ENCODE measurements around the gene OR13J1. TPM values are rescaled to one million over a fixed set of nuclear protein-coding genes. Genes with fewer than 3 reads are reported as not detected.
A peak's percentile ranks its signal among the peaks of the same experiment; 100 is the strongest.
"Not testable (repeated sequence)": the region's sequence is repeated elsewhere in the genome, so short reads cannot be mapped to it uniquely, and the experiment has no call there.

The OR13J1 gene
- total RNA-seq, 4 donors from 2014 or later: 0.64 TPM; not detected in 3

- H3K36me3 ChIP-seq: no peaks in the 10 kb centered on the region
- peaks cover 23 to 77% (median 62%) of the 10 kb centered on the region in 4 donors for H3K4me1 ChIP-seq
- 49 to 70% methylated on average over 5 to 16 of the region's 16 CpGs for WGBS, 2 donors (ENCODE audit: low coverage in 1 of 2)
- no peaks in the 10 kb centered on the region for H3K27me3 ChIP-seq
- in situ Hi-C loops (cut with MboI; ENCODE audit: low pct_ligation_motif_present in 1 of 4, low pct_unique_long_range_greater_than_20kb in 1 of 4, low sequenced_read_pairs in 3 of 4) (no loop called here), intact Hi-C loops (cut with DNase I; ENCODE audit: low total_unique reads) (no loop called here)
- TF ChIP-seq, protein P1, sequence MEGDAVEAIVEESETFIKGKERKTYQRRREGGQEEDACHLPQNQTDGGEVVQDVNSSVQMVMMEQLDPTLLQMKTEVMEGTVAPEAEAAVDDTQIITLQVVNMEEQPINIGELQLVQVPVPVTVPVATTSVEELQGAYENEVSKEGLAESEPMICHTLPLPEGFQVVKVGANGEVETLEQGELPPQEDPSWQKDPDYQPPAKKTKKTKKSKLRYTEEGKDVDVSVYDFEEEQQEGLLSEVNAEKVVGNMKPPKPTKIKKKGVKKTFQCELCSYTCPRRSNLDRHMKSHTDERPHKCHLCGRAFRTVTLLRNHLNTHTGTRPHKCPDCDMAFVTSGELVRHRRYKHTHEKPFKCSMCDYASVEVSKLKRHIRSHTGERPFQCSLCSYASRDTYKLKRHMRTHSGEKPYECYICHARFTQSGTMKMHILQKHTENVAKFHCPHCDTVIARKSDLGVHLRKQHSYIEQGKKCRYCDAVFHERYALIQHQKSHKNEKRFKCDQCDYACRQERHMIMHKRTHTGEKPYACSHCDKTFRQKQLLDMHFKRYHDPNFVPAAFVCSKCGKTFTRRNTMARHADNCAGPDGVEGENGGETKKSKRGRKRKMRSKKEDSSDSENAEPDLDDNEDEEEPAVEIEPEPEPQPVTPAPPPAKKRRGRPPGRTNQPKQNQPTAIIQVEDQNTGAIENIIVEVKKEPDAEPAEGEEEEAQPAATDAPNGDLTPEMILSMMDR (IDR thresholded peaks at IDR 0.05): no peak
- TF ChIP-seq EP300 (IDR thresholded peaks at IDR 0.05; ENCODE audit: low read depth): no peak
- no peak for TF ChIP-seq POLR2A (IDR thresholded peaks at IDR 0.05)
- TF ChIP-seq POLR2AphosphoS5 (IDR thresholded peaks at IDR 0.05): no peak
- DNase-seq: no peak
- peak overlapping the region; percentile 86 to 89 (median 88) for H3K27ac ChIP-seq
- H3K4me3 ChIP-seq: no peak overlapping the region
- no peaks in the 10 kb centered on the region for H3K9me3 ChIP-seq
Measured at GRCh38 chr9:35915681-35916294, 45.6 kb upstream of the OR13J1 start.

GRCh38 chr9:35914301-35914807 is 44.2 kb upstream of the OR13J1 start:
- 34 to 36% methylated on average over 5 to 9 of the region's 9 CpGs for WGBS, 2 donors (ENCODE audit: low coverage in 1 of 2)

GRCh38 chr9:35913429-35913828 is 43.2 kb upstream of the OR13J1 start:
- H3K36me3 ChIP-seq; in situ Hi-C loops (cut with MboI; ENCODE audit: low pct_ligation_motif_present in 1 of 4, low pct_unique_long_range_greater_than_20kb in 1 of 4, low sequenced_read_pairs in 3 of 4); intact Hi-C loops (cut with DNase I; ENCODE audit: low total_unique reads); DNase-seq; H3K27ac ChIP-seq; H3K27me3 ChIP-seq; H3K4me3 ChIP-seq; H3K9me3 ChIP-seq: not testable (repeated sequence)
- peaks cover 41 to 78% (median 68%) of the 10 kb centered on the region in 4 donors for H3K4me1 ChIP-seq

More at GRCh38 chr9:35914301-35914807, 44.2 kb upstream of the OR13J1 start:
- Histone ChIP-seq H3K27me3 (no peaks in the 10 kb centered on the region), H3K36me3 (no peaks in the 10 kb centered on the region), H3K4me3 (no peak overlapping the region), H3K27ac (peak overlapping the region; percentile 86 to 89 (median 88)), H3K4me1 (peaks cover 37 to 78% (median 68%) of the 10 kb centered on the region in 4 donors), H3K9me3 (no peaks in the 10 kb centered on the region)
- TF ChIP-seq POLR2A (IDR thresholded peaks at IDR 0.05): peak; percentile 41
- TF ChIP-seq, protein P1 (IDR thresholded peaks at IDR 0.05): no peak
- peak; percentile 16 to 55 (median 34) for TF ChIP-seq POLR2AphosphoS5 (IDR thresholded peaks at IDR 0.05)
- intact Hi-C loops (cut with DNase I; ENCODE audit: low total_unique reads) (no loop called here), in situ Hi-C loops (cut with MboI; ENCODE audit: low pct_ligation_motif_present in 1 of 4, low pct_unique_long_range_greater_than_20kb in 1 of 4, low sequenced_read_pairs in 3 of 4) (no loop called here)
- peak; percentile 75 for DNase-seq

DNA sequence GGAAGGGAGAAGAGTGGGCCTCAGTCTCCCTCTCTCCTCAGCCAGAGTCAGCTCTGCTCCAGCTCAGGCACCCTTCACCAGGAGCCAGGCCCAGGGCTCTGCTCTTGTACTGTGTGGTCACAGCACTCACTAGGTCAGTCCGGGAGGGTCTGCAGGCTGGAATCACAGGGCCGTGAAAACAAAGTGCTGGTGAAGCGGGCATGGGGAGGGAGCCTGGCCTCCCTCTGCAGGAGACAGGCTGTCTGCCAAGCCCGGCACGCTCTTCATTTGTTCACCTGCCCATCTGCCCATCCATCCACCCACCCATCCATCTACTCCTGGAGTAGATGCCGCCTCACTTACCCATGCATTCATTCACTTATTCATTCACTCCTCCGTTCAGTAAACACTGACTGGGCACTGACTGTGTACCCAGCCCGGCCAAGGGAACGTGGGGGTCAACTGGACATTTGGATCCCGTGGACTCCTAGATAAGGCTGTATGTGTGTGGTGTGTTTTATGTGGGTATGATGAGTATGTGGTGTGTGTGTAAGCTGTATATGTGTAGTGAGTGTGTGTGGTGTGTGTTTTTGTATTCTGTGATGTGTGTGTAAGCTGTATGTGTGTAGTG is 42.7 kb upstream of the OR13J1 start:
- 88% methylated on average over 5 to 10 of the region's 10 CpGs for WGBS, 2 donors (ENCODE audit: low coverage in 1 of 2)
- intact Hi-C loops (cut with DNase I; ENCODE audit: low total_unique reads): no loop called here

More for the DNA sequence above, 42.7 kb upstream of the OR13J1 start:
- H3K36me3 ChIP-seq: no peaks in the 10 kb centered on the region
- DNase-seq: no peak
- no peaks in the 10 kb centered on the region for H3K27me3 ChIP-seq
- TF ChIP-seq POLR2AphosphoS5 (IDR thresholded peaks at IDR 0.05): no peak
- no peak for TF ChIP-seq EP300 (IDR thresholded peaks at IDR 0.05; ENCODE audit: low read depth)
- TF ChIP-seq POLR2A (IDR thresholded peaks at IDR 0.05): no peak
- TF ChIP-seq, protein P1 (IDR thresholded peaks at IDR 0.05): no peak
- in situ Hi-C loops (cut with MboI; ENCODE audit: low pct_ligation_motif_present in 1 of 4, low pct_unique_long_range_greater_than_20kb in 1 of 4, low sequenced_read_pairs in 3 of 4): no loop called here
- H3K9me3 ChIP-seq: no peaks in the 10 kb centered on the region
- peaks cover 45 to 78% (median 70%) of the 10 kb centered on the region in 4 donors for H3K4me1 ChIP-seq
- H3K4me3 ChIP-seq: no peak overlapping the region
- no peak overlapping the region for H3K27ac ChIP-seq
